Left ventricle myocardium superior (tissue), 1 donor: Measurements from ENCODE around the gene DYRK2. TPM values are rescaled to one million over a fixed set of nuclear protein-coding genes. Genes with fewer than 3 reads are reported as not detected.

Experiments
- ATAC-seq: fragments of 200-7000 bp; cut with Tn5 transposase; one replicate; pipeline ENCODE4 v1.9.1; 2020; ENCODE audit warnings: mild to moderate bottlenecking, moderate library complexity
- DNase-seq: peaks from one replicate; pipeline ENCODE4 v3.0.0-alpha.2; 2020
- intact Hi-C: fragments of 100-400 bp; cut with micrococcal nuclease; formaldehyde crosslinking; loops from one replicate; pipeline ENCODE4 v1.11.0; 2022
- total RNA-seq: library from RNA; stranded (reverse); fragmentation: NEBNext Ultra II Directional; extraction: Animal tissue kit (Norgen Biotek cat#: 25700); gene quantifications from one replicate; pipeline ENCODE4 v1.2.1, GENCODE V29; 2021
- donor health status: DM: no; HTN: yes; CAD: no; lungs with severe emphysema.

Gene DYRK2
- total RNA-seq, 1 donor from 2014 or later: 41.5 TPM

DNA sequence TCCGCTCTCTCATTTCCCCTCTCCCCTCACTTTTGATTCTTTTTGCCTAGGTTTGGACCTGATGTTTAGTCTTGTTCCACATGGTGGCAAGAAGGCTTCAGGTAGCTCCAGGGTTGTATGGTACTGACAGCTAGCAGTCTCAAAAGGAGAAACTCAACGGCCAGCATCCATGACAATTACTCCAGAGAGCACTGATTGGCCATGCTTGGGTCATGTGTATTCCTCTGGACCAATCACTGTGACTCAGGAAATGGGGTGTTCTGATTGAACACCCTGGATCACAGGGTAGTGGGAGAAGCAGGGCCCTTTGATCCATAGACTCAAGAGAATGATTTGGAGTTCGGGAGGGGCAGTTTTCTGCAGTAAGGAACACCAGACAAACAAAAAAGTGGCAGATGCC is 45.3 kb downstream of the DYRK2 start:
- no peak for DNase-seq
- intact Hi-C loops: no loop called here
- ATAC-seq: no peak

GRCh38 chr12:67694306-67694900 is 45.9 kb downstream of the DYRK2 start:
- intact Hi-C loops: no loop called here
- DNase-seq (no peak), ATAC-seq (no peak)

- no peak for ATAC-seq
- intact Hi-C loops: no loop called here
- DNase-seq: no peak
These were observed 47.4 kb downstream of the DYRK2 start for GRCh38 chr12:67695974-67696373.

- DNase-seq: no peak
- no peak for ATAC-seq
- intact Hi-C loops: no loop called here
These were observed 48.9 kb downstream of the DYRK2 start for GRCh38 chr12:67697443-67697842.

DNA sequence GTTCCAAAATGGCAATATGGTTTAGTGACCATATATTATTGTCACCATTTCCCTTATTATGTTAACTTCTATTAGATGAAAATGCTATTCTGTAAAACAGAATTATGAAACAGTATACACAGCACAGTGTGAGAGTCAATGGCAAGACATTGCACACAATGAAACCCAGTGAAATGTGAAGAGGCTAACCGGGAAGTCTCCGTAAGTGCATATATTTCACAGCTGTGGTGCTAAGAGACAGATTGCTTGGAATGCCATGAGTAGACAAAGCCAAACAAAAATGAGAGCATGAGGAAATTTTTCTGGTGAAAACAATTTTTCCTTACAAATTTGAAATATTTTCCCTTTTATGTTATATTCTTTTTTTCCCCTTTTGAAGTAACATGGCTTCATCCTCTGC is 49.4 kb downstream of the DYRK2 start:
- intact Hi-C loops: no loop called here

DNA sequence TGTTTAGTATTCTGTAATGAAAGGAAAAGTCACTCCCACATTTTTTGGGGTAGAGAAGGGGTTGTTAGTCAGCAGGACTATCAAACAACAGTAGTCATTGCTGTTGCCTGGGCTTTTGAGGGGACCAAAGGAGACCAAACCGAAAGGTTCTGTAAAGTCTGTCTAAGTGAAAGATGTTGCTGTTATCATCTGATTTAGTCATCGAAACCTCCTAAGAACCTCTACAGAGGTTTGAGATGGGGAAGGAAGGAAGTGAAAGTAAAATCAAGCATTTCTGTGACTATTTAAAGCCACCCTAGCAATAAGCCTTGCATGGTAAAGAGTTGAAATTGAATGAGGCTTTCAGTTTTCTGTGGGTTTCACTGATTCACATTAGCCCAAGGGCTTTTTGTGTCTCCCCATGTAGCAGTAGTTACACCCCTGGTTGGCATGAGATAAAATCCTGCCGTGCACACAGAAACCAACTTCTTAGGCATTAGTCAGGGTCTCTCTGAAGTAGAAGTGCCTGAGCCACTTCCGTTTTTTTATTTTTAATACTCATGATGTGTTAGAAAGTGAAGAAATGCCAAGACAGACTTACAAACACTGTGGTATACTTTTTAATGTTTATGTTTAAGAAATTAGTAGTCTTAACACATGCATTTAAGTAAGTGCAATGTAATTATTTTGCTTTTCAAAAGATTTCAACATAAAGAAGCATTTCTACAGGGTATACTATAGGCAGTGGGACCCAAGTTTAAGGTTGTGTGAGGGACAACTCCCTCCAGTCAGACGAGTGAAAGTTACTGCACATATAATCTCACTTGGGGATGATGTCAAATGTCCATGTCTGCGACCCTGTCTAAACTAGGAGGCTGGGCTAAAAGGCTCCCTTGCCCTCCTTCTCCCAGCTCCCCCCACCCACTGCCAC is 50.4 kb downstream of the DYRK2 start:
- intact Hi-C loops: no loop called here
- DNase-seq (no peak), ATAC-seq (peak; percentile 55)

More for the DNA sequence above, 49.4 kb downstream of the DYRK2 start:
- DNase-seq: no peak
- ATAC-seq: peak; percentile 34

DNA sequence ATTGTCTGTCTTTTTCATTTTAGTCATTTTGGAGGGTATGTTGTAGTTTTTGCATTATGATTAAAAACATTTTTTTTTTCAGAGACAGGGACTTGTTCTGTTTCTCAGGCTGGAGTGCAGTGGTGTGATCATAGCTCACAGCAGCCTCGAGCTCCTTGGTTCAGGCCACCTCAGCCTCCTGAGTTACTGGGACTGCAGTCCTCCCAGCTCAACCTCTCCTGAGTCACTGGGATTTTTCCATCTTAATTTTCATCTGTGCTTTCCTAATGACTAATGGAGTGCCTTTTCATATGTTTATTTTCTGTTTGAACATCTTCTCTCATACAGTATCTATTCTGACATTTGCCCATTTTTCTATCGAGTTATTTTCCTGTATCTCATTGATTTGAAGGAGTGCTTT is 52.6 kb downstream of the DYRK2 start:
- no peak for ATAC-seq
- no peak for DNase-seq
- intact Hi-C loops: no loop called here

DNA sequence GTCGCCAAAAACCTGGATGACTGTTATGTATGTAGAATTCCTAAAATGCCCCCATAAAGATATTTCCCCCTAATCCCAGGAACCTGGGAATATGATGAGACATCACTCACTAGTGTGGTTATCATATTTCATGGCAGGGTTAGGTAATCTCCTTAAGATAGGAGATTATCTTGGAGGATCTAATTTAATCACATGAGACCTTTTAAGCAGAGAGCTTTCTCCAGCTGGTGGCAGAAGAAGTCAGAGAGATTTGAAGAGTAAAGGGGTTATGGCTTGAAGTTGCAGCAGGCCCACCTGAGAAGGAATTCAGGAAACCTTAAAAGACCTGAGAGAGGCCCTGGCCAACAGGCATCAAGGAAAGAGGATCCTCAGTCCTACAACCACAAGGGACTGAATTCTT is 53.6 kb downstream of the DYRK2 start:
- intact Hi-C loops: no loop called here
- DNase-seq: no peak
- ATAC-seq: no peak

- DNase-seq: no peak
- intact Hi-C loops: no loop called here
- no peak for ATAC-seq
These were observed 55.5 kb downstream of the DYRK2 start for GRCh38 chr12:67704071-67704470.

- intact Hi-C loops: no loop called here
- peak; percentile 18 for ATAC-seq
- no peak for DNase-seq
These were observed 57.1 kb downstream of the DYRK2 start for GRCh38 chr12:67705394-67706370.

DNA sequence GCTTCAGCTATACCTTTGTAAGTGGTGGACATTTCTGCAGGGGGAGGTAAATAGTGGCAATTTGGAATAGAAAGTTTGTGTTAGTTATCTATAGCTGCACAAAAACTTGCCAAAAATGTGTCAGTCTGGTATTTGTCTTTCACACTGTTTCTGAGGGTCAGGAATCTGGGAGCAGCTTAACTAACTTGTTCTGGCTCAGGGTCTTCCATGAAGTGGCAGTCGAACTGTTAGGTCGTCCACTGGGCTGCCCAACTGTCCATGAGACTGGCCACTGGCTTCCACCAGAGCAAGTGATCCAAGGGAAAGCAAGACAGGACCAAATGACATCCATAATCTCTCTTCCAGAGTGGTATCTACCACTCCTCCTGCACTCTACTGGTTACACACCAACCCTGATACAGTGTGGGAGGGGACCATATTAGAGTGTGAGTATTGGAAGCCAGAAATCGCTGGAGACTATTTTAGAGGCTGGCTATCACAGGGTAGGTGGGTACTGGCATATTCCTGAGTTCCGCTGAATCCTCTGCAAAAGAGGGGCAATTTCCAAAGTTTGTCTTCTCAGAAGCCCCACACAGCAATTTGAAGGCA is 60.9 kb downstream of the DYRK2 start:
- peak; percentile 78 for ATAC-seq
- intact Hi-C loops: no loop called here
- peak; percentile 40 for DNase-seq

DNA sequence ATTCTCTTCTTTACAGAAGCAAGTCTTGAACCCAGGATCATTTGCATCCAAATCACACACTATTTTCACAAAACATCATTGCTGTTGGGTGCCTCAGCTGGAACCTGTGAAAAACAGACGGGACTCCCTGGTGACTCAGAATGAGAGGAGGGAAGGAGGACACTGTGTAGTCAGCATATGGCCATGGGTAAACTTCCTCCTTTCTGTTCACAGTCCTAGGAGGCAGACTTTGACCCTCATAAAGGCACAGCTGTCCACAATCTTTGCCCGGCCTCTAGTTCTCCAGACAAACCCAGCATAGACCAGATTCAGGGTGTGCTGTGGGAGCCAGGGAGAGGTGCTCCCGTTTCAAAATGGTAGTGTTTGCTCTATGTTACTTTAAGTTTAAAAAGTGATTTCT is 62.0 kb downstream of the DYRK2 start:
- peak; percentile 51 for ATAC-seq
- DNase-seq: no peak
- intact Hi-C loops: no loop called here

- intact Hi-C loops: no loop called here
- no peak for ATAC-seq
These were observed 63.5 kb downstream of the DYRK2 start for GRCh38 chr12:67712011-67712410.

GRCh38 chr12:67714648-67715047 is 66.1 kb downstream of the DYRK2 start:
- DNase-seq: no peak
- no peak for ATAC-seq
- intact Hi-C loops: no loop called here

More at GRCh38 chr12:67712011-67712410, 63.5 kb downstream of the DYRK2 start:
- DNase-seq: no peak
